Measurements from ENCODE around the gene ITIH1. TPM values are rescaled to one million over a fixed set of nuclear protein-coding genes. Genes with fewer than 3 reads are reported as not detected.

Gene ITIH1
- total RNA-seq, 1 experiment from 2014 or later: not detected

DNA sequence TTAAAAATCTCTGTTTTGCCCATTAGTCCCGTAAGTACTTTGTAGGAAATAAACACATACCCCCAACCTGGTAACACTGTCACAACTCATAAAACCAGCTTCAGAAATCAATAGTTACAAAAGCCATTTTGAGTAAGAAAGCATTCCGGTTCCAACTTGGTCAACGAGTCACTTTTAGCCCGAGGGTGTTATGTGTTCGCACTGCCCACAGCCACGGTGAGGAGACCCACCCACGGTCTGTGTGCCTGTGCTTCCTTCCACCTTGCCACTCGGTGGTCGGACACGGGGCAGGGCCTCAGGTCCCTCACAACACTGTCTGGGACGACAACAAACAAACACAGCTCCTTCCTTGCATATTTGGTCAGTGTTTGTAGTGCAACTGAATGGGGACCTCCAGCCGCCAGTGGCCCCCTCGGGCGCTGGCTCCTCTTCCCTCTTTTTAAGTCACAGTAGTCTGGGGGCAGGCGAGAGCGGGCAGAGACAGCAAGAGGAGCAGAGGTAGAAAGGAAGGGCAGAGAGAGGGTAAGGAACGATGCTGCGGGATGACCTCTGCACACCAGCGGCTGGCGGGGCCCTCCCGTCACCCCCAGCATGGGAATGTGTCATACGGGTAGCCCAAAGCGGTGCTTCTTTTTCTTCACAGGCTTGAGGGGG lies 62.6 kb downstream of the ITIH1 start:
- DNase-seq (ENCODE audit: low read depth): no peak

DNA sequence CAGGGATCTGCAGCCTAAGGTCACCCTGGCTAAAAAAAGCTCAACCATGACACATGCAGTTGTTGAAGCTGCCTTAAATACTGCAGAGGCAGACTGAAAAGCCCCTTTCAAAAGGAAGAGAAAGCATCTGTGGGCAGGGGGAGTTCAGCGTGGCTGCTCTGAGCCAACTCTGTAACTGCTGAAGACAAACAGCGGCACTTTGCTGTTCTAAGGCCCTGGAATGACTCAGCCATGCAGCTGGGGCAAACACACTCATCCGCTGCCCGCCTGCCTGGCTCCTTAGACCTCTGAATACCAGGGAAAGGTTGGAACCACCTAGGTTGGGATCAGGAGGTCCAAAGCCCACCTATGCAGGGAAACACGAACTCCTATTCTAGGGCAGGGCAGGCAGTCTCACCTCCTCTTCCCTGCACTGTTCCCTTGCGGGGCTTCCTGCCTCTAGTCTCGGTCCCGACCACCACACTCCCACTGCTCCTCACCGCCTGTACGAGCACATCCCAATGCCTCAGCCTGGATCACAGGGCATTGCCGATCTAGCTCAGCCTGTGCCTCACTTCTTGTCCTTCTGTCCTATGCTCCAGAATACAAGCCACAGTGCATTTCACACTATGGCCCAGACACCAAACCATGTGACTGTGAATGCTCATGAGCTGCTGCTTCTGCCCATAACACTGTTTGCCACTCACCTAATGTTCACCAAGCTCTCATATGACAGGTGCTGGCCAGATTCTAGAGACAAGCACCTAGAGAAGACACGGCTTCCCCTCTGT lies 64.0 kb downstream of the ITIH1 start:
- no peak for DNase-seq (ENCODE audit: low read depth)

Other genes with a start within 250 kb of the ITIH1 start
- 68.6 and 73.1 TPM in 2 replicates for gene NT5DC2, start 243.7 kb upstream of the ITIH1 start, total RNA-seq (2014; rRNA removed; shearing (Covaris generic))
- 3.8 and 13.9 TPM in 2 replicates for gene UQCC5, start 241.0 kb upstream of the ITIH1 start, total RNA-seq (2014; rRNA removed; shearing (Covaris generic))
- 34.1 and 36.7 TPM in 2 replicates for gene PBRM1, start 91.7 kb upstream of the ITIH1 start, total RNA-seq (2014; rRNA removed; shearing (Covaris generic))
- 203 and 268 TPM in 2 replicates for gene GNL3, start 91.6 kb upstream of the ITIH1 start, total RNA-seq (2014; rRNA removed; shearing (Covaris generic))
- gene GLT8D1, start 71.8 kb upstream of the ITIH1 start, total RNA-seq (2014; rRNA removed; shearing (Covaris generic)): 37.7 and 62.4 TPM in 2 replicates
- 120 and 132 TPM in 2 replicates for gene SPCS1, start 71.5 kb upstream of the ITIH1 start, total RNA-seq (2014; rRNA removed; shearing (Covaris generic))
- 17.1 and 22.9 TPM in 2 replicates for gene NEK4, start 6.7 kb upstream of the ITIH1 start, total RNA-seq (2014; rRNA removed; shearing (Covaris generic))
- gene ITIH3, start 17.2 kb downstream of the ITIH1 start, total RNA-seq (2014; rRNA removed; shearing (Covaris generic)): not detected in 2 replicates
- gene ITIH4, start 53.1 kb downstream of the ITIH1 start, total RNA-seq (2014; rRNA removed; shearing (Covaris generic)): 0.09 and 0.40 TPM in 2 replicates
- gene MUSTN1, start 57.4 kb downstream of the ITIH1 start, total RNA-seq (2014; rRNA removed; shearing (Covaris generic)): not detected in 2 replicates
- 6.3 and 16.9 TPM in 2 replicates for gene STIMATE, start 119.9 kb downstream of the ITIH1 start, total RNA-seq (2014; rRNA removed; shearing (Covaris generic))

Measured in Daoy (cell line).